ENCODE data around the gene TP53TG5.

The TP53TG5 gene

DNA sequence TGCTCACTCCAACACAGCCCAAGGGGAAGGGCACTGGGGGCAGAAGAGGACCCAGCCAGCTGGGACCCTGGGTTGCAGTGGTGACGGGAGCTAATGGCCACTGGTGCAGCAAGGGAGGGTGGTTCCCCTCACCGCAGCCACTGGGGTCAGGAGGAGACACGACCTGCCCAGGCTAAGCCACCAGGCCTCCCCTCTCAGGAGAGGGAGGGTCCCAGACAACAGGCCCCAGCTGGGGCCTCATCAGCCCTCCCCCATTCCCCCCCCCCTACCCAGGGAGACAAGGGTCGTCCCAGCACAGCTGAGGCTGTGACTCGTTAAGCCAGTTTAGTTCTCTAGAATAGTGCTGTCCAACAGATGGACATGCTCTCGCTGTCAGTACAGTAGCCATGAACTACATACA lies 52.8 kb downstream of the TP53TG5 start:
- DNase-seq (ENCODE audit: low read depth in 2 of 2) = no peak

DNA sequence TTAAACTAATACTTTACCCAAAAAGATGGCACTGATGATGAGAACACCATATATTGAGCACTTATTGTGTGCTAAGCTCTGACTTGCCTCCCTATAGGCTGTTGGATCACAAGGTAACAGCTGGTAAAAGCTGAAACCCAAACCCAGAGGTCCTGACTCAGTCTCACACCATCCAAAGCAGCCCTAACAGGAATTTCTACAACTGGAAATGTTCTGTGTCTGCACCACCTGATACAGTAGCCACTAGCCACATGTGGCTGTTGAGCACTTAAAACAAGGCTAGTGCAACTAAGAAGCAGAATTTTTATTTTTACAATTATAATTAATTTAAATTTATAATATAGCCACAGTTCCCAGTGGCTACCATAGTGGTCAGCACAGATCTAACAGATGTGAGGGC lies 54.4 kb downstream of the TP53TG5 start:
- no peak for DNase-seq (ENCODE audit: low read depth in 2 of 2)

DNA sequence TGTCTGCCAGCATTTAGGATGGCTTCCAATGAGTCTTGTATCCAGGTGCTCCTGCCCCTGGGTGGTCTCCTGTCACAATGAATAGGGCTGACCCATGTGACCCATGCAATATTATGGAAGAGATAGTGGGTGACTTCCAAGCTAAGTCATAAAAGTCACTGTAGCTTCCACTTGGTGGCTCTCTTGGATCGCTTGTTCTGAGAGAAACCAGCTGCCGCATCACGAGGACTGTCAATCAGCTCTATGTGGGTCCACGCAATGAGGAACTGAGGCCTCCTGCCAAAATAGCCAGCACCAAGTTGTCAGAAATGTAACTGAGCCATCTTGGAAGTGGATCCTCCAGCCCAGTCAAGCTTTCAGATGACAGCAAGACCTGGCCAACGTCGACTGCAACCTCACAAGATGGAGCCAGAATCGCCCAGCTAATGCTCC lies 55.2 kb downstream of the TP53TG5 start:
- no peak for DNase-seq (ENCODE audit: low read depth in 2 of 2)

Measured in stimulated activated CD4-positive, alpha-beta T cell treated with anti-CD3 and anti-CD28 coated beads, Interleukin-1b, Interleukin-23, amount 100 ng/mL, for 1 hour (primary cell).